NCI-H345 treated with DMSO at 0.1 percent for 48 hours (cell line): ENCODE results near the gene TOP2A.
A peak's percentile ranks its signal among the peaks of the same experiment; 100 is the strongest.

ENCODE experiments used
- DNase-seq: peaks from one replicate; lab custom pipeline; 2025; ENCODE audit not compliant: unreplicated experiment; lab: John Stamatoyannopoulos, UW

Gene TOP2A

DNA sequence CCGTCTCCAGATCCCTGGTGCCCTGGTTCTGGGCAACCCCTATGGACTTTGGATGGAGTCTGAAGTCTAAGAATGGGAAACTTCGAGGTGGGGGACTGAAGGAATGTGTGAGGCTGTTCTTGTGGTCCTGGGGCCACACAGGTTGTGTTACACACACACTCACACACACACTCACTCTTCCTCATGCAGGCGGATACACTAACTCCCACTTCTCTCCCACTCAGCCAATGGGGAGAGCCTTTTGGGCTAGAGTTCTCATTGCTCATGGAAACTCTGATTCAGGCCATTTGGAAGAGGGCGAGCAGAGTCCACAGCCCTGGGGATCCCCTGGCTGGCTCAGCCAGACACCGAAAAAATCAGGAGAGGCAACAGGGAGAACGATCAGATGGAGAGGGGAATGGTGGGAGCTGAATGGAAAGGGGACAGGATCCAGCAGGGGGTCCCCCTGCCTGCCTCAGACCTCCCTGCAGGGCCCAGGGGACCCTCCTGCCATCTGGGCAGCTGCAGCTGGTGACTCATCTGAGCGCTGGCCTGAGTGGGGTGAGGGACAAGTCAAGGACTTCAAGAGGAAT, 34.6 kb upstream of the TOP2A start:
- DNase-seq = no peak

DNA sequence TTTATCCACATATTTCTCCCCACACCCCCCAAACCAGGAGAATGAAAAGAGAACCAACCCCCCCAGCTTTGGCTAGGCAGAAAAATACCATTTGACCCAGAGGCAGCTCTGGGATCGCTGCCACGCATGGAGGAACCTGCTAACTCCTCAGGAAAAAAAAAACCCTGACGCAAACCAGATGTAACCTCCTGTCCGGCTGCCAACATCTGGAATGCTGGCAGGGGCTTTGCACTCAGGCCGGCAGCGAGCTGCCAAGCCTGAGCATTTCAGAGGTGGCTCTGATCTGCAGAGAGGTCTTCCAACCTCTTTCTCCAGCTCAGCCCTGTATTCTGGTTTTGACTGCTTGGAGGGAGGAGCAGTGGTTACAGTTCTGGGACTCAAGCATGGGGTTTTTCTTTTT, 33.7 kb upstream of the TOP2A start:
- no peak for DNase-seq

DNA sequence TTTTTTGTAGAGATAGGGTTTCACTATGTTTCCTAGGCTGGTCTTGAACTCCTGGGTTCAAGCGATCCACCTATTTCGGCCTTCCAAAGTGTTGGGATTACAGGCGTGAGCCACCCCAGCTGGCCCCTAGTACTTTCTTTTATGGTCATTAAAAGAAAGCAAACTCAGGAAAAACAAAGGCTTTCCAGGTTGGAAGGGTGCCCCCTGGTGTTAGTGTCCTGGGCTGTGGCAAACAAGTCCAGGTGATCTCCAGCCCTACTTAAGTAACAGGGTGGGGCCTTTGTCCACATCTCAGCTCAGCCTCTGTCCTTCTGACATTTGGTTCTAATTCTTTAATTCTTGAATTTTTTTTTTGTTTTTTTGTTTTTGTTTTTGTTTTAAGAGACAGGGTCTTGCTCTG, 32.5 kb upstream of the TOP2A start:
- DNase-seq = no peak

DNA sequence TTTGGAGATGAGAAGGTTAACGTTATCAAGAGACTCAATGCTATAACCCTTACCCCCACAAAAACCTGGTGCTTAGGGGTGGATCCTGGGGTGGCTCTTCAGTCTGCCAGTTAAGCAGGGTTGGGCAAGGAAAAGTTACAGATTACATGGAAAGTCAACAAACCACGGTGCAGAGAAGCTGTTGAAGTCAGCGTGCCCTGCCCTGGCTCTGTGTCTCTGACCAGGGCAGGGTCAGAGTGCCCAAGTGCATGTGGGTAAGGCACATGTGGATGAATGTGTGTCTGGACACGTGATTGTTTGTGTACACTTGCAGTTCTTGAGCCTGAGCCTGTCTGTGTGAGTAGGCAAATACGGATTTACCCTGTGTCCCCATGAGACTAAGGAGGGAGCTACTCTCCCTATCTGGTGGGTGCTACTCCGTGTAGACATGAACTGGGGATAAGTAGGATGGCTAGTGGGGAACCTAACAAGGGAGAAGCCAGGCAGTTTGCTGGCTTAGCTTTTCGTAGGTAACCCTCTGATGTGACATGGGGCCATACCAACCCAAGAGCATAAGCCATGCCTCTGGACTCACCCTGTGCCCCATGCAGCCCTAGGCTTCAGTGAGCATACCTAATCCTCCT, 31.1 kb upstream of the TOP2A start:
- DNase-seq = no peak

DNA sequence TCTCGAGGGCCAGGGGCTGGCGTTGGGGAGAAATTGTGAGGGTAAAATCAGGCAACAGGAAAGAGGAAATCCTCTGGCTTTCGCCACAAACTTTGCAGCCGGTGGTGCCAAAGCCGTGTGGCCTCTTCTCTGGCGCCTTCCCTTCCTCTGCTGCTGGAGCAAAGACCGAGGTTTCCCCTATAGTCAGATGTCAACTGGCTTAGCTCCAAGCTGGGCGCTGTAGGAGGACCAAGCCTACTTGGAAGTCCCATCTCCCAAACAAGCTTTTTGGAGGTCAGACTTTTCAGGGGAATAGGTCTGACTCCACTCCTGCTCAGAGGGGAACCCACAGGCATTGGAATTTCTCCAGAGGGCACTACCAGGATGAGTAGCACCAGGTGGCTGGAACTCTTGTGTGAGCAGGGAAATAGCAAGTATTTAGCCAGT, 30.5 kb upstream of the TOP2A start:
- DNase-seq = no peak

DNA sequence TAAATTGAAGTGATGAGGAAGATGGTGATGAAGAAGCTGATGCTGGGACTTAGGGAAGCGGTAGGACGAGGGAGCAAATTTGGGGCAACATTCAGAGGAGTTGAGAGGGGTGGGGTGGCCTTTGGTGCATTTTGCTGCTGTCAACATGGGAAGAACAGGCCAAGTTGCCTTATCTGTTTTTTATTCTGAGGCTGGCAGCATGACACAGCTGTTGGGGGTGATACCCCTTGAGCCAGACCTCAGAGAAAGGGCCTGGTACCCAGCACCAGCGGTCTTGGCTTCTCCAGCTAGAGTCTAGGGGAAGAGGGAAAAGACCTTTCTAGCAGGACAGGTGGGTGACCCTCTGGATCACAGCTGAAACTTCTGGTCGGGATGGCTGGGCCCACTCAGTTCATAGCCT, 30.1 kb upstream of the TOP2A start:
- no peak for DNase-seq

DNA sequence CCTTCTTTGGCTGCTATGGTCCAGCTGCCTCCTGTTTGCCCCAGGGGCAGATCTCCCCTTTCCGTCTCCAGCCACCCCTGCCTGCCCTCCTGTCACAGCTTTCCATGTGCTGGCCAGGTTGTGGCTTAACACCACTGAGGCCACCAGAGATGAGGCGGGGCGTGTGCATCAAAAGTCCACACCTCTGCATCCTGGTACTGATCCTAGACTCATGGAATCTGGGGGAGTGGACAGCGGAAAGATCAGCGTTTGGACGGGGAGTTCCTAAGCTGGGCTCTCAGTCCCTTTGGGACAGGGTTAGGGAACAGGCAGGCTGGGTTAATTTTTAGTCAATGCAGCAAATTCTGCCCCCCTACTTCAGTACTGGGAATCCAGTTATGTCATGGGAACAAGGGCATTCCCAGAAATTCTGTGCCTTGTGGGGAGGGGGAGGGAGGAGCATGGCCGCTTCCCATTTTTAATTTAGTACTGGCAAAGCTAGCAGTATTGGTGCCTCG, 29.5 kb upstream of the TOP2A start:
- no peak for DNase-seq

DNA sequence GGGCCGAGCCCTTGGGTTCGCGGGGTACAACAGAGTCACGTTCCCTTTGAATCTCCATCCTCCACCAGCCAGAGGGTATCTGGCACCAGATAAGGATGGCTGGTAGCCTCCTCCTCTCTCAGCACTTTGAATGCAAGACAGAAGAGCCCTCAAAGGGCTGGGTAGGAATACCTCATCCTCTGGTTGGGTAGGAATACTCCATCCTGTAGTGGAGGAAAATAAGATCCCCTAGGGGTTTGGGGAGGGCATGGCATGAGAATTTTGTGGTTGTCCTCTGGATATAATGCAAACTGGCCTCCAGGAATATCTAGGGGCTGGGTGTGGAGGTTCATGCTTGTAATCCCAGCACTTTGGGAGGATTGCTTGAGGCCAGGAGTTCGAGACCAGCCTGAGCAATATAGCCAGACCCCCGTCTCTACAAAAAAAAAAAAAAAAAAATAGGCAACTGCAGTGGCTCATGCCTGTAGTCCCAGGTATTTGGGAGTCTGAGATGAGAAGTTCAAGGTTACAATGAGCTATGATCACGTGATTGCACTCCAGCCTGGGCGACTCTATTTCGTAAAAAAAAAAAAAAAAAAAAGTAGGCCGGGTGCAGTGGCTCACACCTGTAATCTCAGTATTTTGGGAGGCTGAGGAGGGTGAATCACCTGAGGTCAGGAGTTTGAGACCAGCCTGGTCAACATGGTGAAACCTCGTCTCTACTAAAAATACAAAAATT, 28.2 kb upstream of the TOP2A start:
- DNase-seq = no peak

DNA sequence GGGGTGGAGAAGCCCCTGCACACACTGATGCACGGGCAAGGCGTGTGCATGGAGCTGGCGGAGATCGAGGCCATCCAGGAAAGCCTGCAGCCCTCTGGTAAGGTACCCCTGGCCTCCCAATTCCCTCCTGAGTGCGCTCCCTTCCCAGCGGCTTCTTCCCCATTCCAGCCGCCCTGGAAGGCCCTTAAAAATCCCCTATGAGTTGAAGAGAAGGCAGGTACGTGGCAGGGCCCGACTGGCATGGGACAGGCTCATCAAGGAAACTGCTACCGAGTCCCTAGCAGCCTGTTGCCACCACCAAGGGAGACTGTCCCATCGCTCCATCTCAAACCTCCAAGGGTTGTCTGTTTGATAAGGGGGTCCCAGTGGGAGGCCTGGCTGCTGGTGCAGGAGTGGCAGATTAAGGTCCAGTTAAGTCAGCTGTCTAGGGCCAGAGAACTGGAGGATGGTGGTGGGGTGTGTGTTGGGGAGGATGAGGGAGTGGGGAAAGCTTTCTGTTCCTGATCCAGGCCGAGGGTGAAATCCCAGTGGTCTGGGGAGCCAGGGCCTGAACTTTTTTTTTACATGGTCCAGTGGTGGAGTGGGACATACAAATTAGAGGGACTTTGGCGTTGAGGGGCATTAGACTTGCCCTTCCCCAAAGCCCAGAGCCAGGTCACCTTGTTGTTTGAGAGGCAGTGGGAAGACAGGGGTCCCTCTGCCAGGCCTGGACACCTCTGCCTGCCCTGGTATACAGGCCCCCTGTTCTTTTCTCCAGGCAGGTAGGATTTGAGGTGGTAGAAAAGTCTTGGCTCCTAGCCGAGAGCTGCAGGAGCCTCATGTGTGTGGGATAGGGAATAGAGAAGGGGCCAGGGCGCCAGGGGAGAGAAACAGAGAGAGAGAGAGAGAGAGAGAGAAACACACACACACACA, 26.5 kb upstream of the TOP2A start:
- DNase-seq = no peak

DNA sequence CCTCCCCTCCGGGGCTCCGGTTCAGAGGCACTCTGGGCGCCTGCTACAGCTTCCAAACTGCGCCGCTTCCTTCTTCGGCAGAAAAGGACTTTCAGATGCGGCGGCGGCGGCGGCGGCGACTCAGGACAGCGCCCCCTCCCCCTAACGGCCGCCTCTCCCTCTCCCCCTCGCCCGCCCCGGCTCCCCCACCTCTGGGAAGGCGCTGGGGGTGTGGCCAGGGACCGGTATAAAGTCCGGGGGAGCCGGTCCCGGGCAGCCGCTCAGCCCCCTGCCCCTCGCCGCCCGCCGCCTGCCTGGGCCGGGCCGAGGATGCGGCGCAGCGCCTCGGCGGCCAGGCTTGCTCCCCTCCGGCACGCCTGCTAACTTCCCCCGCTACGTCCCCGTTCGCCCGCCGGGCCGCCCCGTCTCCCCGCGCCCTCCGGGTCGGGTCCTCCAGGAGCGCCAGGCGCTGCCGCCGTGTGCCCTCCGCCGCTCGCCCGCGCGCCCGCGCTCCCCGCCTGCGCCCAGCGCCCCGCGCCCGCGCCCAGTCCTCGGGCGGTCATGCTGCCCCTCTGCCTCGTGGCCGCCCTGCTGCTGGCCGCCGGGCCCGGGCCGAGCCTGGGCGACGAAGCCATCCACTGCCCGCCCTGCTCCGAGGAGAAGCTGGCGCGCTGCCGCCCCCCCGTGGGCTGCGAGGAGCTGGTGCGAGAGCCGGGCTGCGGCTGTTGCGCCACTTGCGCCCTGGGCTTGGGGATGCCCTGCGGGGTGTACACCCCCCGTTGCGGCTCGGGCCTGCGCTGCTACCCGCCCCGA, 25.7 kb upstream of the TOP2A start, which contains the start of gene IGFBP4:
Gene IGFBP4 (plus strand): TSS at position 255 of the 792 bp plus-strand sequence. CDS start 286 bp downstream, at position 541.
- peak; percentile 18 for DNase-seq

DNA sequence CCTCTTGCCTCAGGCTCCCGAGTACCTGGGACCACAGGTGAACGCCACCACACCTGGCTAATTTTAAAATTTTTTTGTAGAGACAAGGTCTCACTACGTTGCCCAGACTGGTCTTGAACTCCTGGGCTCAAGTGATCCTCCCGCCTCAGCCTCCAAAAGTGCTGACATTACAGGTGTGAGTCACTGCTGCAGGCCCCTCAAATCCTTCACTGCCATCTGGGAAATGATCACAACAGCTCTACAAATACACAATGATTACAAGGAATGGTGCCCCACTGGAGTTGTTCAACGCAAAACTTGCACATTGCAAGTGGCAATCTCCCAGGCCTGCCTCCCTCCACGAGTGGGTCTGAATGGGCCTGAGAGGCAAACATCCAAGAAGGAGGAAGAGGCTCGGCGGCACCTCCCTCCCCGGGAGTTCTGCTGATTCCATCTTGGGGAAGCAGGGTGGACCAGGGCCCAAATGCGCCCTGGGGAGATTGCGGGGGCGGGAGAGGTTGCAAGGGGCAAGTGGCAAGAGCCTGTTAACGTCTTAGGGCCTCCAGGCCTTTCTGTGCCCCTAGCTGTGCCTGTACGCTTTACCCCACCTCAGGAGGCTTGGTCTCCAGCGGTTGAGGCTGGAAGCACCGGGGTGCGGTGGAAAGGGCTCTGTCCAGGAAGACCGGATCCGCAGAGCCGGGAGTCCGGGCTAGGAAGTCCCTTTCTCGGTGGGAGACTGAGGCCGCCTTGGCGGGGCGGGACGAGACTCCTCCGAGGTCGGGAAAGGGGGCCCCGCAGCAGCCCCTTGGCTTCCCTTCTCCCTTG, 24.9 kb upstream of the TOP2A start:
- DNase-seq = no peak

DNA sequence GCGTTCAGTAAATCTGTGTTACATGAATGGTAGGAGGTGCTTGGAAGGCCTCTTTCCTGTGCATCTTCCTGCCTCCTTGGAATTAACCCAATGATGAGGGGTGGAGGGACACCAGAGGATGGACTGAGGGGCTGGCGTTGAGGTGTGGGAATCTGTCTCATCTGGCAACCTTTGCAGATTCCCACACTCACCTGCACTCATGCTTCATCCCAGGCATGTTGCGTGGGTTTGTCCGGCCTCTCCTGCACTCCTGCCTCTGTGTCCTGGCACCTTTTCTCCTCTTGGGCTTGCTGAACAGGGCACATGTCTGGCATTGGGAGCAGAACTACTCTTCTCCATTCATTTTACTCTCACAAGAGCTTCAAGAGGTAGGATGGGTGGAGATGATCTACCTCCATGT, 22.5 kb upstream of the TOP2A start:
- DNase-seq = no peak

DNA sequence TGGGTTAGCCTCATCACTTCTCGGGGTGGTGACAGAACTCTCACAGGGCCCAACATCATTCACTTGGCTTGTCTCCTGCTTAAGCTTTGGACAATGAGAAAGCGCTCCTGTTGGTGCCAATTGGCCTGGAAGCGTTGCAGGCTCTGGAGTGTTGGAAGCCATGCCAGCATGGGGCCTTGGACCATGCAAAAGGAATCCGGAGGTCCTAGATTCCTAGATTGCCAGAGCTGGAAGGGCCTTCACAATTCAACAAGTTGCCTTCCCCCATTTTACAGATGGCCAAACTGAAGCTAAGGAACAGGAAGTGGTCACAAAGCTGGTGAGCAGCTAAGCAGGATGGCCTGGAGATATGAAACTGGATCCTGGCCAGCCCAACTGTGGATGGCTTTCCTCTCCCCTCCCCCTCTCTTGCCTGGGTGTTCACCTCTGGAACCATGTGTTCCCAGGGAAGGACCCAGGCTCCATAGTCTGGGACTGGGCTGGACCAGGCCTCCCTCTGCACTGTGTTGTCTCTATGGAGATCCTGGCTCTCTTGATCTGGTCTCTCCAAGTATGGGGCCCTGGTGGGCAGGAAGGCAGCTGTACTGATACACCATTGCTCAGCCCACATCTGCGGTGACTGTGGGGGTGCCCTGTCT, 19.5 kb upstream of the TOP2A start:
- no peak for DNase-seq

DNA sequence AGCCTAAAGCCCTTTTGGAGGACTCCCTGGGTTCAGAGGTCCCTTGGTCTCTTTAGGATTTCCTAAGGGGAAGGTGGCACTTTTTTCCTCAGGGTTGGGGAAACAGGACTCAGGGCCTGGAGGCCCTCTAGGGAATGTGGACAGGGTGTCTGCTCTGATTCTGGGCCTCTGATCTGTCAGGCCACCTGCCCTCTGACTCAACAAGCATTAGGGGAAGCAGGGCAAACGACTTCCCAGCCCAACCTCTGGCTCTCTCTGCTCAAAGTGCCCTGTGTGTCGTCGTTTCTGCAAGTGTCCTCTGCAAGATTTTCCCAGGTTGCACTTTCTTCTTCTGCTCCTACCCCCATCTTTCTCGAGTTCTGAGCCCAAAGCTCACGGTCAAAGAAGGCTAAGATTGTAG, 18.9 kb upstream of the TOP2A start:
- DNase-seq = no peak

DNA sequence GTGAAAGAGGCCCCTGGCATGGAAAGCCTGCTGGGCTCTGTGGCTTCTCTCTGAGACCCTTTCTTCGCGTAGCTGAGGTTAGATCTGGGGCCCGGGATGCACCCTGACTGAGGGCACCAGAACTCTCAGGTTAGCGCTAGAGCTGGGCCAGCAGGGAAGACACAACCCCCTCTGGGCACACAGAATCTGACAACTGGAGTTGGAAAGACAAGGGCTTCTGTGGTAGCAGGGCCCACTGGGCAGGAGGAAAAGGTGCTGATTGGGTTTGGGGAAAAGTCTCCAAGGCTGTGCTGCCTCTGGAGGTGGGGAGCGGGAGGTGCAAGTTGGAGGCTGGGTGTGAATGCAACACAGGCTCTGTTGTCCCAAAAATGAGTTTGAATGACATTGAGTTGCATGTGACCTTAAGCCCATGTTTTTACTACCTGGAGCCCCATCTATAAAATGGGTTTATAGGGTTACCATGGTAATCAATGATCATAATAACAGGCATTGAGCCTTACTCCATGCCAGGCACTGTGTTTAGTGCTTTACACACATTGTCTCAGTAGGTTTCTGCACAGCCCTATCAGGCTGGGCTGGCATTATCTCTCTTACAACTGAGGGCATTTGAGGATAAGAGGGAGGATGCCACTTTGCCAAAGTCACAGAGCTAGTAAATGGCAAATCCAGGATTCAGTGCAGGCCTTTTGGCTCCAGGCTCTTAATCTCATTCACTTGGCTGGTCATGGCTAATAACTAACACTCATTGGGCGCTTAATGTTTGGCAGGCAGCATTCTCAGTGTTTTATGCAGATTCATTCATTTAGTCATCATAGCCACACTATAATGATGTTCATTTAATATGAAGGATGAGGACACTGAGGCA, 16.1 kb upstream of the TOP2A start:
- DNase-seq = no peak

DNA sequence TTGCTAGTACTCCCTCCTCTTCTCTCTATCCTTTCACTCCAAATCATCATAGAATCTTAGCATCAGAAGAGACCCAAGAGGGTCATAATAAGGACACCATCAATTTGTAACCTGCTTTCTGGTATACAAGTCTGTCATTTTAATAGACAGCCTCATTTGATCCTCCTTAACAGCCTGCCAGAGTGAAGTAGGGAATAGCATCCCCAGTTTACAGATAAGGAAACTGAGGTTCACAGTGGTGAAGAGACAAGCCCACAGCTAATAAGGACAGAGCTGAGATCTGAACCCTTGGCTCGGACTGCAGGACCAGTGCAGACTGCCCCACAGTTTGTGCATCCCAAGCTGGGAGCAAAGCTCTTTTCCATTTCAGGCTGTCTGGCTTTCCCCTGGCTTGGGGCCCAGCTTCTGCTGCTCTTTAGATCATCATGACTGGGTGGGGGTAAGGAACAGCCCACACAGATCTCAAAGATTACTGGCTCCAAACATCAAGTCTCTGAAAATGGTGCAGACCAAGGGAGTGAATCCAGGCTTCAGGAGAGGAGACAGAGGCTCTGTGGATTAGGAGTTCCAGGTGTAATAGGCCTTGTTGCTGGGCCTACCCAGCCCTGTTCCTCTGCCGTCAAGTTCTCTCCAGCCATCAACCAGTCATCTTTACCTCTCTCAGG, 15.3 kb upstream of the TOP2A start:
- DNase-seq = no peak

DNA sequence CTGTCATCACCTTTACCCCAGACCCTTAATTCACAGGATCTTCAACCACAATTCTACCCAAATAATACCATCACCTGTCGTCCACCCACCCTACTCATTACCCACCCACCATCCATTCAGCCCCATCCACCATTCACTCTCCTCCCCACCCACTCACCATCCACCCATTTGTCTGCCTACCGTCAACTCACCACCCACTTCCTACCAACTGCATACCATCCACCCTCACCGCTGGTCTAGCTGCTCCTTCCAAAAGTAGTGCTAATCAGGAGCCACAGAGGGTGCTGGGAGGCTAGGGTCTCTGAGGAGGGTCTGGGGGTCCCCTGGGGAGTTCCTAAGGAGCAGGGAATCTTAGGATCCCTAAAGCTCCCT, 13.5 kb upstream of the TOP2A start:
- DNase-seq = no peak
